ENCODE results near the gene MAPKBP1.
"Not testable (repeated sequence)": the region's sequence is repeated elsewhere in the genome, so short reads cannot be mapped to it uniquely, and the experiment has no call there.

The MAPKBP1 gene

GRCh38 chr15:41774062-41774881 lies at the start of gene MAPKBP1:
Gene MAPKBP1 (plus strand): TSS chr15:41774484. CDS start chr15:41775276, 792 bp downstream.
- no peak for FAIRE-seq
- peak; percentile 74 for TF ChIP-seq CTCF (IDR thresholded peaks at IDR 0.05; ENCODE audit: insufficient read depth, missing control alignments)
- DNase-seq (ENCODE audit: insufficient read length, low spot score): peak; percentile 68

- DNase-seq (ENCODE audit: insufficient read length, low spot score): no peak
- FAIRE-seq: no peak
- no peak for TF ChIP-seq CTCF (IDR thresholded peaks at IDR 0.05; ENCODE audit: insufficient read depth, missing control alignments)
Observed at GRCh38 chr15:41727143-41727542, 47.1 kb upstream of the MAPKBP1 start.

- FAIRE-seq; DNase-seq (ENCODE audit: insufficient read length, low spot score): not testable (repeated sequence)
Observed at GRCh38 chr15:41728061-41728460, 46.2 kb upstream of the MAPKBP1 start.

GRCh38 chr15:41730543-41730942 lies 43.7 kb upstream of the MAPKBP1 start:
- no peak for TF ChIP-seq CTCF (IDR thresholded peaks at IDR 0.05; ENCODE audit: insufficient read depth, missing control alignments)
- FAIRE-seq (no peak), DNase-seq (ENCODE audit: insufficient read length, low spot score) (no peak)

- DNase-seq (ENCODE audit: insufficient read length, low spot score) (no peak), FAIRE-seq (peak; percentile 35)
- no peak for TF ChIP-seq CTCF (IDR thresholded peaks at IDR 0.05; ENCODE audit: insufficient read depth, missing control alignments)
Observed at GRCh38 chr15:41732483-41732882, 41.8 kb upstream of the MAPKBP1 start.

GRCh38 chr15:41734079-41734478 lies 40.2 kb upstream of the MAPKBP1 start:
- DNase-seq (ENCODE audit: insufficient read length, low spot score): no peak
- no peak for TF ChIP-seq CTCF (IDR thresholded peaks at IDR 0.05; ENCODE audit: insufficient read depth, missing control alignments)
- no peak for FAIRE-seq

- FAIRE-seq: no peak
- DNase-seq (ENCODE audit: insufficient read length, low spot score): no peak
- no peak for TF ChIP-seq CTCF (IDR thresholded peaks at IDR 0.05; ENCODE audit: insufficient read depth, missing control alignments)
Observed at GRCh38 chr15:41735046-41735445, 39.2 kb upstream of the MAPKBP1 start.

- not testable (repeated sequence) for FAIRE-seq; DNase-seq (ENCODE audit: insufficient read length, low spot score)
Observed at GRCh38 chr15:41735492-41735891, 38.8 kb upstream of the MAPKBP1 start.

All from D721Med (cell line).